Calu3 (cell line): Measurements from ENCODE around the gene DNAJC15. TPM values are rescaled to one million over a fixed set of nuclear protein-coding genes. Genes with fewer than 3 reads are reported as not detected.
"Not testable (repeated sequence)": the region's sequence is repeated elsewhere in the genome, so short reads cannot be mapped to it uniquely, and the experiment has no call there.

Experiments
- BruUV-seq: library from RNA; stranded (reverse); fragments of 400-500 nt; replicated peaks from 2 replicates; lab custom pipeline; 2021; lab: Mats Ljungman, UMichigan
- CTCF ChIA-PET: fragments of 300-600 bp; sonication (Branson Sonifier 250); formaldehyde crosslinking; loops from one replicate; lab custom pipeline; 2022; ENCODE audit warnings: antibody characterized with exemption; lab: Charles Lee
- DNase-seq: peaks from one replicate; pipeline ENCODE4 v3.0.0; 2022
- H3K27ac Mint-ChIP-seq: one replicate; pipeline ENCODE4 v1.8.0; 2022; ENCODE audit warnings: mixed read lengths; ENCODE audit not compliant: unreplicated experiment
- H3K27me3 Mint-ChIP-seq: one replicate; pipeline ENCODE4 v1.8.0; 2022; ENCODE audit warnings: mixed read lengths; ENCODE audit not compliant: unreplicated experiment
- H3K36me3 Mint-ChIP-seq: one replicate; pipeline ENCODE4 v1.8.0; 2022; ENCODE audit warnings: mild to moderate bottlenecking, moderate library complexity, mixed read lengths; ENCODE audit not compliant: insufficient read depth, unreplicated experiment
- H3K4me1 Mint-ChIP-seq: one replicate; pipeline ENCODE4 v1.8.0; 2022; ENCODE audit warnings: mild to moderate bottlenecking, low read depth, mixed read lengths; ENCODE audit not compliant: unreplicated experiment
- H3K4me3 Mint-ChIP-seq: one replicate; pipeline ENCODE4 v1.8.0; 2022; ENCODE audit warnings: mild to moderate bottlenecking, low read depth, moderate library complexity, mixed read lengths; ENCODE audit not compliant: unreplicated experiment
- H3K9me3 Mint-ChIP-seq: one replicate; pipeline ENCODE4 v1.8.0; 2022; ENCODE audit warnings: low read depth, mixed read lengths; ENCODE audit not compliant: unreplicated experiment
- intact Hi-C: fragments of 100-400 bp; cut with micrococcal nuclease; formaldehyde crosslinking; loops from one replicate; pipeline ENCODE4 v1.10.0; 2022; ENCODE audit not compliant: unreplicated experiment
- total RNA-seq: library from RNA; stranded (reverse); gene quantifications from 2 replicates; pipeline ENCODE4 v1.2.3, GENCODE V29; 2022
- TF ChIP-seq, protein P1 (sequence below): fragments of 200-600 bp; IDR thresholded peaks from one replicate; pipeline ENCODE4 v1.8.0; 2022; ENCODE audit warnings: antibody characterized with exemption; ENCODE audit not compliant: unreplicated experiment

DNAJC15 gene
- total RNA-seq, 1 experiment from 2014 or later: 13.1 TPM

DNA sequence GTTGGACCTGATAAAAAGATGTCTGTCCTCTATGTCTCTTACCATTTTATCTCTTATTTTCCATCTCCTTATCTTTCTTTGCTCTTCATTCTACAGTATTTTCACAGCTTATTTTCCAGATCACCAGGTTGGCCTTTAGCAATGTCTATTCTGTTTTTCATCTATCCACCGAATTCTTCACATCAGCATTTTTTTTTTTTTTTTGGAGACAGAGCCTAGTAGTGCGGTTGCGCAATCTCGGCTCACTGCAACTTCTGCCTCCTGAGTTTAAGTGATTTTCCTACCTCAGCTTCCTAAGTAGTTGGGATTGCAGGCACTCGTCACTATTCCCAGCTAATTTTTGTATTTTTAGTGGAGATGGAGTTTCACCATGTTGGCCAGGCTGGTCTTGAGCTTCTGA is 49.0 kb downstream of the DNAJC15 start:
- H3K9me3 Mint-ChIP-seq: no peaks in the 10 kb centered on the region
- H3K27me3 Mint-ChIP-seq: no peaks in the 10 kb centered on the region
- H3K4me1 Mint-ChIP-seq: no peaks in the 10 kb centered on the region
- CTCF ChIA-PET: interaction anchor here (0.7 kb wide), 1 partner anchor 76 kb away, joined by 5 read pairs; no protein-coding TSS in a partner anchor
- TF ChIP-seq, protein P1, sequence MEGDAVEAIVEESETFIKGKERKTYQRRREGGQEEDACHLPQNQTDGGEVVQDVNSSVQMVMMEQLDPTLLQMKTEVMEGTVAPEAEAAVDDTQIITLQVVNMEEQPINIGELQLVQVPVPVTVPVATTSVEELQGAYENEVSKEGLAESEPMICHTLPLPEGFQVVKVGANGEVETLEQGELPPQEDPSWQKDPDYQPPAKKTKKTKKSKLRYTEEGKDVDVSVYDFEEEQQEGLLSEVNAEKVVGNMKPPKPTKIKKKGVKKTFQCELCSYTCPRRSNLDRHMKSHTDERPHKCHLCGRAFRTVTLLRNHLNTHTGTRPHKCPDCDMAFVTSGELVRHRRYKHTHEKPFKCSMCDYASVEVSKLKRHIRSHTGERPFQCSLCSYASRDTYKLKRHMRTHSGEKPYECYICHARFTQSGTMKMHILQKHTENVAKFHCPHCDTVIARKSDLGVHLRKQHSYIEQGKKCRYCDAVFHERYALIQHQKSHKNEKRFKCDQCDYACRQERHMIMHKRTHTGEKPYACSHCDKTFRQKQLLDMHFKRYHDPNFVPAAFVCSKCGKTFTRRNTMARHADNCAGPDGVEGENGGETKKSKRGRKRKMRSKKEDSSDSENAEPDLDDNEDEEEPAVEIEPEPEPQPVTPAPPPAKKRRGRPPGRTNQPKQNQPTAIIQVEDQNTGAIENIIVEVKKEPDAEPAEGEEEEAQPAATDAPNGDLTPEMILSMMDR: no peak
- DNase-seq: no peak
- H3K36me3 Mint-ChIP-seq: no peaks in the 10 kb centered on the region
- intact Hi-C loops: no loop called here
- no peak overlapping the region for H3K27ac Mint-ChIP-seq
- no TSS peak for BruUV-seq
- no peak overlapping the region for H3K4me3 Mint-ChIP-seq

DNA sequence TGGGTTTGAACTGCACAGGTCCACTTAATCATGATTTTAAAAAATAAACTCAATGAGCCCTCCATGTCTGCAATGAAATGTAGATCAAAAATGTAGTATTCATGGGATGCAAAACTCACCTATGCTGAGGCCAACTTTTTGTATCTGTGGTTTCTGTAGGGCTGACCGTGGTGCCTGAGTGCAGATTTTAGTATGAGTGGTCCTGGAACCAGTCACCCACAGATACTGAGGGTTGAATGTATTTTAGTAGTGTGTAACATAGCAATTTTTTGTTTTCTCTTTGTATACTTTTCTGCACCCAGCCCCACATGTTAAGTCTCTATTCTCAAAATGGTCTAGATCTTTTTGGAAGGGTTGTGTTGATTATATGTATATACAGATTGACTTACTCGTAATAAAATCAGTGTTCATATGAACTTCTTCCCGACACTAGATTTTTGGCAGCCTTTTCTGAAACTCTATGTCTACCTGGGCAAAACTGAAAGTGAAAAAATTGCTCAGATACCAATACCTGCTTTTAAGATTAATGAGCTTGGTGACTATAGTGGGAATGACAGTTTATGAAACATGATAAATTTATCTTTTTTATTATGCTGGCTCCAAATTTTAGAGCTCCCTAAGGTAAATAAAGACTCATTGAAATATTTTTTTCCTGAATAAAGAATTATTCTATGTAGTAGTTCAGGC is 51.6 kb downstream of the DNAJC15 start:
- H3K27me3 Mint-ChIP-seq: no peaks in the 10 kb centered on the region
- no peaks in the 10 kb centered on the region for H3K36me3 Mint-ChIP-seq
- BruUV-seq: no TSS peak
- TF ChIP-seq, protein P1: no peak
- H3K4me1 Mint-ChIP-seq: peaks cover 8% of the 10 kb centered on the region
- H3K4me3 Mint-ChIP-seq: no peak overlapping the region
- no peaks in the 10 kb centered on the region for H3K9me3 Mint-ChIP-seq
- CTCF ChIA-PET: no interaction called here
- no peak for DNase-seq
- intact Hi-C loops: no loop called here
- H3K27ac Mint-ChIP-seq: no peak overlapping the region

DNA sequence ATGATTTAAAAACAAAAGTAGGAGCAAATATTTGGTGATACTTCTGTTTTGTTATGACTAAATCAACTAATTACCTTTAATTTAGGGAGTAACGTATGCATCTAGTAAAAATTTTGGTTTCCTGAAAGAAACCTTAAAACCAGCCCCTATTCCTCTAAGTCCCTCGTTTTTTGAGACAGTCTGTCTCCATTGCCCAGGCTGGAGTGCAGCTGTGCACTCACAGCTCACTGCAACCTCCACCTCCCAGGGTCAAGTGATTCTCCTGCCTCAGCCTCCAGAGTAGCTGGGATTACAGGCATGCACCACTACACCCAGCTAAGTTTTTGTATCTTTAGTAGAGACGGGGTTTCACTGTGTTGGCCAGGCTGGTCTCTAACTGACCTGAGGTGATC is 52.1 kb downstream of the DNAJC15 start:
- DNase-seq, intact Hi-C loops, H3K4me1 Mint-ChIP-seq, H3K27ac Mint-ChIP-seq, H3K9me3 Mint-ChIP-seq, H3K36me3 Mint-ChIP-seq, CTCF ChIA-PET, BruUV-seq, H3K27me3 Mint-ChIP-seq, H3K4me3 Mint-ChIP-seq: not testable (repeated sequence)

DNA sequence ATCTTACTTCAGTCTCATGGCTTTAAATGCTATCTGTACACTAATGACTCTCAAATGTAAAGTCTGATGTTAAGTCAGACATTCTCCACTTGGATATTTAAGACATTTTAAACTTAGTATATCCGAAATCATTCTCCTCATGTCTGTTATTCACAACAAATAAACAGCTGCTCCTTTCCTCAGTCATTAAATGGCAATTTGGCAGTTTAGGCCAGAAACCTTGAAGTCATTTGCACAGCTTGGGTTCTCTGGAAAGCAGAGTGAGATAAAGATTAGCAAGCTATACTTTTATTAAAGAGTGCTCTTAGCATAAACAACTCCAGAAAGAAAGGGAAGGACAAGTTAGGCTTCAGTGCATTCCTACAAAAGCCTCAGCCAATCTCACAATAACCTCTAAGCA is 53.7 kb downstream of the DNAJC15 start:
- intact Hi-C loops: no loop called here
- DNase-seq: no peak
- Mint-ChIP-seq H3K4me1 (peaks cover 8% of the 10 kb centered on the region), H3K27me3 (no peaks in the 10 kb centered on the region), H3K36me3 (no peaks in the 10 kb centered on the region), H3K27ac (no peak overlapping the region), H3K4me3 (no peak overlapping the region), H3K9me3 (no peaks in the 10 kb centered on the region)
- CTCF ChIA-PET: interaction anchor here (1.5 kb wide), 1 partner anchor 107 kb away, joined by 3 read pairs; no protein-coding TSS in a partner anchor
- no TSS peak for BruUV-seq
- TF ChIP-seq, protein P1: no peak

DNA sequence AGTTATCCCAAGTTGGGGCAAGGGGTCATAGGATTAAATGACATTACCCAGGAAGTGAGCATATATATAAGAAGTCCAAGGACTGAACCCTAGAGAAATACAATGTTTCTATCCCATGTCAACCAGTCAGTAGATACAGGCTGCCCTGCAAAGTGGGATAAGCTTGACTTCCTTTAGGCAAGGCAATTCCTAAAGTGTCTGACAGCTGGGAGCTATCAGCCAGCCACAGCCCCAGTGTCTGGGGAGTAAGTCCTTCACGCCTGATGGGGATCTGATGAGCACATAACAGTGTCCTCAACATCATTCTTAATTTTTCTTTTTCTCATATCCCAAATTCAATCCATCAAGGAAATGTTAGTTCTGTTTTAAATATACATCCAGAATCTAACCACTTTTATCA is 54.1 kb downstream of the DNAJC15 start:
- Mint-ChIP-seq H3K9me3 (no peaks in the 10 kb centered on the region), H3K36me3 (no peaks in the 10 kb centered on the region), H3K4me1 (peaks cover 8% of the 10 kb centered on the region), H3K4me3 (no peak overlapping the region), H3K27ac (no peak overlapping the region), H3K27me3 (no peaks in the 10 kb centered on the region)
- no peak for DNase-seq
- intact Hi-C loops: no loop called here
- CTCF ChIA-PET: interaction anchor here (1.5 kb wide), 1 partner anchor 108 kb away, joined by 3 read pairs; no protein-coding TSS in a partner anchor
- TF ChIP-seq, protein P1: no peak
- BruUV-seq: no TSS peak
